HK-2 (cell line): Measurements from ENCODE around the gene MRPL54.
"Not testable (repeated sequence)": the region's sequence is repeated elsewhere in the genome, so short reads cannot be mapped to it uniquely, and the experiment has no call there.

ENCODE experiments used
- DNase-seq: peaks from one replicate; pipeline ENCODE4 v3.0.0-alpha.2; 2018; ENCODE audit not compliant: unreplicated experiment

The MRPL54 gene

DNA sequence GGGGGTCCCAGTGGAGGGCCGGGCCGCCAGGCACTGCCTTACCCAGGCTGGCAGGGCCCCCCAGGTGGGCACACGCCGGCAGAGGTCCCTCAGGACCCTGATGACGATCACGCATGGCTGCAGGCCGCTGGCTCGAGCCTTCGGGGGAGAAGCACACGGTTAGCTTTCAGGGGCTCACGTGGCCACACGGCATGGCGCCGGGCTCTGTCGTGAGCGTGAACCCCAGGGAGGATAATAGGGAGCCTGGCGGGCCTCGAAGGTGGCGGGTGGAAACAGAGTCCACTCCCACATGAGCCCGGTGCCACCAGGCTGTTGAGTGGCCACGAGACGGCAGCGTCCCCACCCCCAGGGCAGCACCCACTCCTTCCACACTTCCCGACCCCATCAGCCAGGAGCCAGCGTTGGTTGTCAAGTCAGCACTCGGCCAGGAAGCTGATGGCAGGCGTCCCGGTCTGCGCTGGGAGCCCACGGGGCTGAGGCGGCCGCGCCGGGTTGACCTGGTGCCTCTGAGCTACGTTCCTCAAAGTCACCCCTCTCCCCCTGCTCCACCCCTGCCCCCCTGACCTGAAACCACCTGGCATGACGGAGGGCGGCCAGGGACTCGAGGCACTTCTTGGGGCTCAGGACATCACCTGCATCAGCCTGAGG lies 48.4 kb downstream of the MRPL54 start:
- no peak for DNase-seq

GRCh38 chr19:3813473-3814392 lies 51.3 kb downstream of the MRPL54 start:
- DNase-seq = no peak

DNA sequence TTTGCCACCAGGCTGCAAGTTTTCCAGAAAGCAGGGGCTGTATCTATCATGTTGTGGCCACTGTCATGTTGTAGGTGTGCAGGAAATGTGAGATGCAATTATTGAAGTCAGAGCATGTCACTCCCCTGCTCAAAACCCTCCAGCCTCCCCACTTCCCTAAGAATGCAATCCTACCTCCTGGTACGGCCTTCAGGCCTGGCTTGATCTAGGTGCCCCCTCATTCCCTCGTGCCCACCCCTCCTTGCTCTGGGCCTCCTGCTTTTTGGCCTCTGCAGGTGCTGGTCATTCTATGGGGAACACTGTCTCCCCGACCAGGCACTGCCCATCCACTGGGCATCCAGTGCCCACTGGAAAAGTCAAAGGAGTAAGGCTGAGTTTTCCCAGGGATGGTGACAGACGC lies 52.2 kb downstream of the MRPL54 start:
- no peak for DNase-seq

- not testable (repeated sequence) for DNase-seq
Measured at GRCh38 chr19:3816148-3816547, 53.7 kb downstream of the MRPL54 start.

DNA sequence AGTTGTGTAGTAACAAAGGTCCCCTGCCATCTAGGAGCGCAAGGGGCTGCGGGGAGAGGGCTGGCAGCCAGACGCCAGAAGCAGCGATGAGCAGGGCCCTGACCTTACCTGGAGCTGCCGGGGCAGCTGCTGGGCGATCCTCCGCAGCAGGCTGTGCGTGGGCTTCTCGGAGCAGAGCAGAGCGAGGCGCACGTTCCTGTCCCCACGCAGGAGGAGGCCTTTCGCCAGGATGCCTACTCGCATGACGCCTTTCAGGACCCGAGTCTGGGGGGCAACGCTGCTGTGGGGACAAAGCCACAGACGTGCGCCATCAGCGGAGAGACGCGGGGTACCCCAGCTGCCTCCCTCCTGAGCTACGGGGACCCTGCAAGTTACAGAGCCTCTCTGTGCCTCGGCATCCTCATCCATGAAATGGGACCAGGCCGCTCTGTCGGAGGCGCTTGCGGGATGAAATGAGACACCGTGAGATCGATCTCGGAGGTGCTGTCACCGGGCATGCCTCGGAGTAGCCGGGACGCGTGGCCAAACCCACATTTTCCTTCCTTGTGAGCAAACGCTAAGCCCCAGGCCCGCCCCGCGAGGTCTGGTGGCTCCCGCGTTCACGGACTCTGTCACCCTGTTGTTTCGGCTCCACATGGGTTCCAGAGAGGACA lies 54.2 kb downstream of the MRPL54 start:
- DNase-seq = no peak
